WI38 (cell line): ENCODE measurements around the gene MRPL33.

Experiments used
- H3K4me3 ChIP-seq: 2 replicates; pipeline ENCODE4 v1.5.1; 2011; ENCODE audit warnings: low read depth, mild to moderate bottlenecking, control low read depth, low read length
- TF ChIP-seq, protein P1 (sequence below): IDR thresholded peaks from 2 replicates; pipeline ENCODE4 v1.5.1; 2012; ENCODE audit warnings: low read depth, mild to moderate bottlenecking, control low read depth, low read length

MRPL33 gene

GRCh38 chr2:27771548-27772335 lies at the start of gene MRPL33:
Gene MRPL33 (plus strand): TSS chr2:27771719. CDS start chr2:27771778, 59 bp downstream.
- peak within 1 kb of the TSS; percentile 78 for H3K4me3 ChIP-seq
- TF ChIP-seq, protein P1, sequence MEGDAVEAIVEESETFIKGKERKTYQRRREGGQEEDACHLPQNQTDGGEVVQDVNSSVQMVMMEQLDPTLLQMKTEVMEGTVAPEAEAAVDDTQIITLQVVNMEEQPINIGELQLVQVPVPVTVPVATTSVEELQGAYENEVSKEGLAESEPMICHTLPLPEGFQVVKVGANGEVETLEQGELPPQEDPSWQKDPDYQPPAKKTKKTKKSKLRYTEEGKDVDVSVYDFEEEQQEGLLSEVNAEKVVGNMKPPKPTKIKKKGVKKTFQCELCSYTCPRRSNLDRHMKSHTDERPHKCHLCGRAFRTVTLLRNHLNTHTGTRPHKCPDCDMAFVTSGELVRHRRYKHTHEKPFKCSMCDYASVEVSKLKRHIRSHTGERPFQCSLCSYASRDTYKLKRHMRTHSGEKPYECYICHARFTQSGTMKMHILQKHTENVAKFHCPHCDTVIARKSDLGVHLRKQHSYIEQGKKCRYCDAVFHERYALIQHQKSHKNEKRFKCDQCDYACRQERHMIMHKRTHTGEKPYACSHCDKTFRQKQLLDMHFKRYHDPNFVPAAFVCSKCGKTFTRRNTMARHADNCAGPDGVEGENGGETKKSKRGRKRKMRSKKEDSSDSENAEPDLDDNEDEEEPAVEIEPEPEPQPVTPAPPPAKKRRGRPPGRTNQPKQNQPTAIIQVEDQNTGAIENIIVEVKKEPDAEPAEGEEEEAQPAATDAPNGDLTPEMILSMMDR, result no peak

- TF ChIP-seq, protein P1, result no peak
- H3K4me3 ChIP-seq, result no peak overlapping the region
Measured at GRCh38 chr2:27721884-27722485, 49.5 kb upstream of the MRPL33 start.

GRCh38 chr2:27723372-27724144 lies 48.0 kb upstream of the MRPL33 start:
- TF ChIP-seq, protein P1, result peak; percentile 95
- H3K4me3 ChIP-seq, result no peak overlapping the region

GRCh38 chr2:27724191-27724590 lies 47.3 kb upstream of the MRPL33 start:
- TF ChIP-seq, protein P1, result no peak
- H3K4me3 ChIP-seq, result no peak overlapping the region

DNA sequence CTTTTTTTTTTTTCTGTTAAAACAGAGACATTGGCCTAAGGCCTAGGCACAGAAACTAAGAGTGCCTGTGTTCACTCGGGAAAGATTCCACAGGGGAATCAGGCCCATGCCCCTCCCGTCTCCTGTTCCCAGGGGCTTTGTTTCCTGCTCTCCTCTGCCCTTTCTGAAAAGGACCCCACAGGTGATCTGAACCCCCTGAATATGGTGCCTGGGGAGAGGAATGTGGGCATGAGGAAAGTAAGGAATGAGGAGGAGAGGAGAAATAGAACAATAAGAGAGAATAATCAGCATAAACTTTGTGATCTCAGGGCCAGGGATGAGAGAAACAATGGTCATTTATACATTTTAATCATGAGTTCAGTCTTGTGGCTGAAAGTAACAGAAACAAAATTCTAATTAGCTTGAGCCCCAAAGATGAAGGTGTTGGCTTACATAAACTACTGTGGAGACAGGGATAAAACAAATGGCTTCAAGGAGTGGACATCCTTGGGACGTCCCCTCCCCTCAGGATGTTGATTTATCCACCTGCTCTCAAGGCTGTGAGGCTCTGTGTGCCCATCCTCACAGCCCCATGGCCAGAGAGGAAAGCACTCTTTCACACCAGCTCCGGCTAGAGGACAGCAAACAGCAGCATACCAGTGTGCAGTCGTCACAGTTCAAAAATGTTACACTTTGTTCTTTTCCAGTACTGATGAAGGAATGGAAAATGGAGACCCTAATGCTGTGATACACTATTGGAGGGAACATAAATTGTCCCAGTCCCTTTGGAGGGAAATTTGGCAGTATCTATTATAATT lies 46.4 kb upstream of the MRPL33 start:
- TF ChIP-seq, protein P1, result no peak
- H3K4me3 ChIP-seq, result no peak overlapping the region

- TF ChIP-seq, protein P1, result no peak
- H3K4me3 ChIP-seq, result no peak overlapping the region
Measured at GRCh38 chr2:27727257-27727656, 44.3 kb upstream of the MRPL33 start.
